ENCODE measurements around the gene LLGL2.

DNA sequence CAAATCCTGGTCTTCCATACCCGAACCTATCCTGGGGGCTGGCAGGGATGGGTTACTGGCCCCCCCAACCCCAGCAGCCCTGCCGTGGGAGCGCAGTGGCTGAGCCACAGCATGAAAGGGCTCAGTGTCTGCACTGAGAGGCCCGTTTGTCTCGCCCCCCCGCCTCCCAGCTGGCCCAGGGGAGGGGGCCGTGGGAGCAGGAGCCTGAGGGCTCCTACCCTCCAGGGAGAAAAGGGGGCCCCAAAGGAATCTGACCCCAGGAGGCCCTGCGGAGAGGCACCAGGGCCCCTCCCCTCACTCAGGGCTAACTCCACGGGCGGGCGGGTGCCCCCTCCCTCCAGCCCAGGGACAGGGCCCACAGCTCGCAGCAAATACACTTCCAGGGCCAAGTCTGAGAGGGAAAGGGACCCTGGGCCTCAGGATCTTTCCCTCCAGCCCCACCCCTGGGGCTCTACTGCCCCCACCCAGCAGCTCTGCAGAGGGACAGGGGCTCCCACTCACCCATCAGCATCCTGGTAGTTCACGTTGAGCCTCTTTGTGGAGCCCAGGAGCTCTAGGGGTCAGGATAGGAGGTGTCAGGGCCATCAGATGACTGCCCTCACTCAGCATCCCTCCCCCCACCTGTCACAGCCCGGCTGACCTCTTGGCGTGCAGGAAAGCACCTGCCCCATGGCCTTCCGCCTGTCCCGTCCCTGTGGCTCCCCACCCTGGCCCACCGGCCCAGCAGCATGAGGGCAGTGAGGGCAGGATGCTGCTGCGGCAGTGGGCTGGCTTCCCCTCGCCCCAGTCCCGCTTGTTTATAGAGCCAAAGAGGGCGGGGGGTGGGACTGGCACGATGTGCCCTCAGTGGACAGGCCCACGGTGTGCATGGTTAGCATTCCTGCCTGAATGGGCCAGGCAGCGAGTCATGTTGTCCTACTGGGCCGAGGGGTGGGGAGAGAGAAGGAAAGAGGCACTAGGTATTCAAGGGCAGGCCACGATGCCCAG lies 17.5 kb upstream of the LLGL2 start:
- TF ChIP-seq POLR2A (IDR thresholded peaks at IDR 0.05) (no peak), POLR2AphosphoS5 (IDR thresholded peaks at IDR 0.05) (no peak), EP300 (IDR thresholded peaks at IDR 0.05) (no peak)
- TF ChIP-seq, protein P1, sequence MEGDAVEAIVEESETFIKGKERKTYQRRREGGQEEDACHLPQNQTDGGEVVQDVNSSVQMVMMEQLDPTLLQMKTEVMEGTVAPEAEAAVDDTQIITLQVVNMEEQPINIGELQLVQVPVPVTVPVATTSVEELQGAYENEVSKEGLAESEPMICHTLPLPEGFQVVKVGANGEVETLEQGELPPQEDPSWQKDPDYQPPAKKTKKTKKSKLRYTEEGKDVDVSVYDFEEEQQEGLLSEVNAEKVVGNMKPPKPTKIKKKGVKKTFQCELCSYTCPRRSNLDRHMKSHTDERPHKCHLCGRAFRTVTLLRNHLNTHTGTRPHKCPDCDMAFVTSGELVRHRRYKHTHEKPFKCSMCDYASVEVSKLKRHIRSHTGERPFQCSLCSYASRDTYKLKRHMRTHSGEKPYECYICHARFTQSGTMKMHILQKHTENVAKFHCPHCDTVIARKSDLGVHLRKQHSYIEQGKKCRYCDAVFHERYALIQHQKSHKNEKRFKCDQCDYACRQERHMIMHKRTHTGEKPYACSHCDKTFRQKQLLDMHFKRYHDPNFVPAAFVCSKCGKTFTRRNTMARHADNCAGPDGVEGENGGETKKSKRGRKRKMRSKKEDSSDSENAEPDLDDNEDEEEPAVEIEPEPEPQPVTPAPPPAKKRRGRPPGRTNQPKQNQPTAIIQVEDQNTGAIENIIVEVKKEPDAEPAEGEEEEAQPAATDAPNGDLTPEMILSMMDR (IDR thresholded peaks at IDR 0.05) = no peak

Data from stomach (tissue), 4 donors.